ENCODE results near the gene TBX2. TPM values are rescaled to one million over a fixed set of nuclear protein-coding genes. Genes with fewer than 3 reads are reported as not detected.

Gene TBX2
- total RNA-seq, 2 experiments from 2014 or later = 0.06 TPM; not detected in 1

GRCh38 chr17:61412860-61413660 is 13.4 kb downstream of the TBX2 start:
- Mint-ChIP-seq H3K4me3 (peak overlapping the region; percentile 80), H3K36me3 (ENCODE audit: low read depth) (no peaks in the 10 kb centered on the region), H3K9me3 (no peaks in the 10 kb centered on the region), H3K27me3 (peaks cover 47% of the 10 kb centered on the region), H3K4me1 (ENCODE audit: low read depth) (peaks cover 20% of the 10 kb centered on the region), H3K27ac (no peak overlapping the region)
- Histone ChIP-seq H3K4me1 (ENCODE audit: insufficient read depth, low read length) (peaks cover 62% of the 10 kb centered on the region), H3K4me3 (ENCODE audit: low read length) (peak overlapping the region; percentile 66), H3K27ac (ENCODE audit: low read depth in 1 of 2, low read length in 2 of 2) (no peak overlapping the region), H3K36me3 (ENCODE audit: insufficient read depth, low read length) (no peaks in the 10 kb centered on the region), H3K9me3 (ENCODE audit: control insufficient read depth in 1 of 2, insufficient read depth in 1 of 2, low read length in 2 of 2) (peaks cover 0 to 35% of the 10 kb centered on the region in 2 experiments), H3K27me3 (ENCODE audit: control insufficient read depth in 1 of 2, insufficient read depth in 2 of 2, low read length in 2 of 2) (peaks cover 28 to 33% of the 10 kb centered on the region in 2 experiments)
- ChIA-PET CTCF (interaction anchor here (1.3 to 1.8 kb wide), 5 partner anchors 10 to 653 kb away, joined by 3 to 11 read pairs (median 5); partner anchors contain the start of gene BRIP1), POLR2A (interaction anchor here (1.0 to 1.6 kb wide), 2 partner anchors 10 to 653 kb away, joined by 4 read pairs; no protein-coding TSS in a partner anchor)
- intact Hi-C loops (cut with DNase I, micrococcal nuclease) = loop anchor here (1.0 to 10.0 kb wide), 8 partner anchors 138 to 691 kb away; partner anchors contain the start of genes INTS2 (in 1 of the 2) and MED13 (in 1 of the 2)
- TF ChIP-seq, protein P1, sequence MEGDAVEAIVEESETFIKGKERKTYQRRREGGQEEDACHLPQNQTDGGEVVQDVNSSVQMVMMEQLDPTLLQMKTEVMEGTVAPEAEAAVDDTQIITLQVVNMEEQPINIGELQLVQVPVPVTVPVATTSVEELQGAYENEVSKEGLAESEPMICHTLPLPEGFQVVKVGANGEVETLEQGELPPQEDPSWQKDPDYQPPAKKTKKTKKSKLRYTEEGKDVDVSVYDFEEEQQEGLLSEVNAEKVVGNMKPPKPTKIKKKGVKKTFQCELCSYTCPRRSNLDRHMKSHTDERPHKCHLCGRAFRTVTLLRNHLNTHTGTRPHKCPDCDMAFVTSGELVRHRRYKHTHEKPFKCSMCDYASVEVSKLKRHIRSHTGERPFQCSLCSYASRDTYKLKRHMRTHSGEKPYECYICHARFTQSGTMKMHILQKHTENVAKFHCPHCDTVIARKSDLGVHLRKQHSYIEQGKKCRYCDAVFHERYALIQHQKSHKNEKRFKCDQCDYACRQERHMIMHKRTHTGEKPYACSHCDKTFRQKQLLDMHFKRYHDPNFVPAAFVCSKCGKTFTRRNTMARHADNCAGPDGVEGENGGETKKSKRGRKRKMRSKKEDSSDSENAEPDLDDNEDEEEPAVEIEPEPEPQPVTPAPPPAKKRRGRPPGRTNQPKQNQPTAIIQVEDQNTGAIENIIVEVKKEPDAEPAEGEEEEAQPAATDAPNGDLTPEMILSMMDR (IDR thresholded peaks at IDR 0.05) = no peak
- ATAC-seq (ENCODE audit: poor library complexity) = peak; percentile 3
- no peak for DNase-seq

DNA sequence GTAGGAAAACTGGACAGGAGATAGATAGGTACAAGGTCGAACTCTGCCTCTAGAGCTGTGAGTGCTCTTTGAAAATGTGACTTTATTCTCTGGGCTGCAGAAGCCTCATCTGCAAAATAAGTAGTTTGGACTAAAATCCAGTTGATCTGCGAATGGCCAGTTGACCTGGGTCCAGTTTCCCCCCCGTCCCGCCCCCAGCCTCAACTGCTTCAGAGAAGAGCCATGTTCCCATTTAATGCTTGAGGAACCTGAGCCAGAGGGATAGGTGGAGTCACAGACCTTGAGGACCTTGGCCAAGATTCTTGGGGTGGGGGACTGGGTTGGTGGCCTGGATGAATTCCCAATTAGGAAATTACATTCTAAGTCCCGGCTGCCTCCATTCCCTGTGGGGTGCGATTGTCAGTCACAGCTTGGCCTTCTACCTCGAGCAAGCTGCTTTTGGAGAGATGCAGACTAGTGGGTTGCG is 14.1 kb downstream of the TBX2 start:
- DNase-seq (peak in 1 of 14 experiments; percentile 6), ATAC-seq (ENCODE audit: poor library complexity) (no peak)
- ChIA-PET POLR2A (no interaction called here), CTCF (interaction anchor here (1.8 kb wide), 1 partner anchor 652 kb away, joined by 3 read pairs; no protein-coding TSS in a partner anchor)
- no peaks in the 10 kb centered on the region for H3K36me3 ChIP-seq (ENCODE audit: insufficient read depth, low read length)
- Mint-ChIP-seq H3K36me3 (ENCODE audit: low read depth) (no peaks in the 10 kb centered on the region), H3K9me3 (no peaks in the 10 kb centered on the region), H3K27me3 (peaks cover 44% of the 10 kb centered on the region), H3K27ac (no peak overlapping the region), H3K4me1 (ENCODE audit: low read depth) (peaks cover 17% of the 10 kb centered on the region), H3K4me3 (peak overlapping the region; percentile 80)
- peaks cover 56% of the 10 kb centered on the region for H3K4me1 ChIP-seq (ENCODE audit: insufficient read depth, low read length)
- peaks cover 0 to 28% of the 10 kb centered on the region in 2 experiments for H3K9me3 ChIP-seq (ENCODE audit: control insufficient read depth in 1 of 2, insufficient read depth in 1 of 2, low read length in 2 of 2)
- TF ChIP-seq, protein P1 (IDR thresholded peaks at IDR 0.05) = no peak
- H3K27ac ChIP-seq (ENCODE audit: low read depth in 1 of 2, low read length in 2 of 2) = no peak overlapping the region
- no peak overlapping the region for H3K4me3 ChIP-seq (ENCODE audit: low read length)
- intact Hi-C loops (cut with DNase I, micrococcal nuclease) = loop anchor here (2.0 to 10.0 kb wide), 7 partner anchors 137 to 691 kb away; partner anchors contain the start of genes INTS2 (in 1 of the 2) and MED13 (in 1 of the 2)
- peaks cover 26 to 27% of the 10 kb centered on the region in 2 experiments for H3K27me3 ChIP-seq (ENCODE audit: control insufficient read depth in 1 of 2, insufficient read depth in 2 of 2, low read length in 2 of 2)

GRCh38 chr17:61414141-61414935 is 14.7 kb downstream of the TBX2 start:
- ChIA-PET POLR2A (no interaction called here), CTCF (no interaction called here)
- intact Hi-C loops (cut with DNase I, micrococcal nuclease) = loop anchor here (5.0 to 10.0 kb wide), 4 partner anchors 423 to 692 kb away; partner anchors contain the start of genes INTS2 (in 1 of the 2) and MED13 (in 1 of the 2)
- Histone ChIP-seq H3K27ac (ENCODE audit: low read depth in 1 of 2, low read length in 2 of 2) (no peak overlapping the region), H3K27me3 (ENCODE audit: control insufficient read depth in 1 of 2, insufficient read depth in 2 of 2, low read length in 2 of 2) (peaks cover 24 to 27% of the 10 kb centered on the region in 2 experiments), H3K4me3 (ENCODE audit: low read length) (no peak overlapping the region), H3K9me3 (ENCODE audit: control insufficient read depth in 1 of 2, insufficient read depth in 1 of 2, low read length in 2 of 2) (peaks cover 0 to 25% of the 10 kb centered on the region in 2 experiments), H3K4me1 (ENCODE audit: insufficient read depth, low read length) (peaks cover 49% of the 10 kb centered on the region), H3K36me3 (ENCODE audit: insufficient read depth, low read length) (no peaks in the 10 kb centered on the region)
- peaks cover 44% of the 10 kb centered on the region for H3K27me3 Mint-ChIP-seq
- H3K9me3 Mint-ChIP-seq = no peaks in the 10 kb centered on the region
- no peak for ATAC-seq (ENCODE audit: poor library complexity)
- DNase-seq = peak in 1 of 14 experiments; percentile 14
- no peak overlapping the region for H3K4me3 Mint-ChIP-seq
- no peaks in the 10 kb centered on the region for H3K36me3 Mint-ChIP-seq (ENCODE audit: low read depth)
- TF ChIP-seq, protein P1 (IDR thresholded peaks at IDR 0.05) = no peak
- peaks cover 13% of the 10 kb centered on the region for H3K4me1 Mint-ChIP-seq (ENCODE audit: low read depth)
- no peak overlapping the region for H3K27ac Mint-ChIP-seq

Measured in CD4-positive, alpha-beta T cell (primary cell).